Gastroesophageal sphincter (tissue), 4 donors: ENCODE measurements around the gene BDP1. TPM values are rescaled to one million over a fixed set of nuclear protein-coding genes. Genes with fewer than 3 reads are reported as not detected.
"Not testable (repeated sequence)": the region's sequence is repeated elsewhere in the genome, so short reads cannot be mapped to it uniquely, and the experiment has no call there.

ENCODE experiments used
- ATAC-seq: fragments of 150-250 bp; one replicate; pipeline ENCODE4 v1.9.1; 2016; ENCODE audit warnings: mild to moderate bottlenecking, moderate library complexity
- H3K27ac ChIP-seq, 4 donors: fragments of 200-600 bp; sonication (generic) in 3 of 4; 1 replicate in 3 of 4; 2 replicates in 1 of 4; pipeline ENCODE4 v1.5.1; 2016 to 2019
- H3K27me3 ChIP-seq: fragments of 200-600 bp; sonication (generic); one replicate; pipeline ENCODE4 v1.5.1; 2019
- H3K36me3 ChIP-seq, 2 donors: fragments of 200-600 bp; sonication (generic); one replicate each; pipeline ENCODE4 v1.5.1; 2019; ENCODE audit warnings: control low read depth in 1 of 2
- H3K4me1 ChIP-seq, 3 donors: fragments of 200-600 bp; sonication (generic); 1 replicate in 2 of 3; 2 replicates in 1 of 3; pipeline ENCODE4 v1.5.1; 2016 to 2019; ENCODE audit warnings: control low read depth in 2 of 3
- H3K4me3 ChIP-seq, 2 donors: fragments of 200-600 bp; sonication (generic); one replicate each; pipeline ENCODE4 v1.5.1; 2019; ENCODE audit warnings: mild to moderate bottlenecking in 1 of 2, moderate library complexity in 1 of 2
- H3K9me3 ChIP-seq, 3 donors: fragments of 200-600 bp; sonication (generic); one replicate each; pipeline ENCODE4 v1.5.1; 2017 to 2019; ENCODE audit warnings: control low read depth in 2 of 3
- EP300 ChIP-seq: sonication (generic); formaldehyde crosslinking; IDR thresholded peaks from one replicate; pipeline ENCODE4 v1.6.1; 2017; ENCODE audit warnings: antibody characterized with exemption, mild to moderate bottlenecking
- POLR2A ChIP-seq, 2 donors: fragments of 450-650 bp; IDR thresholded peaks; one replicate each; pipeline ENCODE4 v1.6.1; 2017; ENCODE audit warnings: antibody characterized with exemption in 2 of 2, mild to moderate bottlenecking in 2 of 2, moderate library complexity in 1 of 2
- POLR2AphosphoS5 ChIP-seq: sonication (generic); formaldehyde crosslinking; IDR thresholded peaks from one replicate; pipeline ENCODE4 v1.6.1; 2017; ENCODE audit warnings: antibody characterized with exemption
- WGBS, 2 donors: methylation state at CpG; one replicate each; pipeline ENCODE4 v1.1.5; 2018; ENCODE audit warnings: low coverage in 1 of 2; 5-methylcytosine and 5-hydroxymethylcytosine counted together
- total RNA-seq, 4 donors: library from RNA; depleted of rRNA; stranded (reverse); fragments of >200 nt; gene quantifications; one replicate each; pipeline ENCODE4 v1.1.0, GENCODE V29; 2016
- TF ChIP-seq, protein P1 (sequence below), 4 experiments: fragments of 200-600 bp in 2 of 4; fragments of 450-650 bp in 2 of 4; sonication (generic) in 1 of 4; IDR thresholded peaks; one replicate each; pipeline ENCODE4 v1.5.1; 2017 to 2019; ENCODE audit warnings: antibody characterized with exemption in 4 of 4, mild to moderate bottlenecking in 2 of 4, moderate library complexity in 2 of 4

BDP1 gene
- total RNA-seq, 4 donors from 2014 or later = 26.1 to 48.9 (median 31.6) TPM

DNA sequence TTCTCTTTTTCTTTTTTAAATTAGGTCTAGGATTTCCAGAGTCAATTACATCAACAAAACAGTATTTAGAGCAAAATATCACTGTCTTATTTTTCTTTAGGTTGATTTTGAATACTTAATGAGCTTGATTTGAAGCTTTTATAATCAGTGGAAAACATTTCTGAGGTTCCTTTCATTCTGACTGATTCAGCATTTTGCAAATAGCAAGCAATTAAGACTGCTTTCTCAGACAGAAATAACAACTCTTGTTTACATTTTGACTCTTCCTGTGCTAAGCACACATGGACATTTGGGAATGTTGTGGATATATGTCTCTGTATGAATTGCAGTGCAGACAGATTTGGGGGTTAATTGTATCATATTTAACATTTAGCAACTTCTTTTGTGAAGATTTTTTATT is 109.4 kb downstream of the BDP1 start:
- H3K4me1 ChIP-seq = no peaks in the 10 kb centered on the region
- H3K4me3 ChIP-seq = no peak overlapping the region
- H3K36me3 ChIP-seq = peaks cover 2 to 79% of the 10 kb centered on the region in 2 donors
- H3K9me3 ChIP-seq = no peaks in the 10 kb centered on the region
- no peaks in the 10 kb centered on the region for H3K27me3 ChIP-seq
- ATAC-seq = no peak
- no peak overlapping the region for H3K27ac ChIP-seq
- no peak for TF ChIP-seq POLR2A (IDR thresholded peaks at IDR 0.05)
- no peak for TF ChIP-seq POLR2AphosphoS5
- TF ChIP-seq, protein P1, sequence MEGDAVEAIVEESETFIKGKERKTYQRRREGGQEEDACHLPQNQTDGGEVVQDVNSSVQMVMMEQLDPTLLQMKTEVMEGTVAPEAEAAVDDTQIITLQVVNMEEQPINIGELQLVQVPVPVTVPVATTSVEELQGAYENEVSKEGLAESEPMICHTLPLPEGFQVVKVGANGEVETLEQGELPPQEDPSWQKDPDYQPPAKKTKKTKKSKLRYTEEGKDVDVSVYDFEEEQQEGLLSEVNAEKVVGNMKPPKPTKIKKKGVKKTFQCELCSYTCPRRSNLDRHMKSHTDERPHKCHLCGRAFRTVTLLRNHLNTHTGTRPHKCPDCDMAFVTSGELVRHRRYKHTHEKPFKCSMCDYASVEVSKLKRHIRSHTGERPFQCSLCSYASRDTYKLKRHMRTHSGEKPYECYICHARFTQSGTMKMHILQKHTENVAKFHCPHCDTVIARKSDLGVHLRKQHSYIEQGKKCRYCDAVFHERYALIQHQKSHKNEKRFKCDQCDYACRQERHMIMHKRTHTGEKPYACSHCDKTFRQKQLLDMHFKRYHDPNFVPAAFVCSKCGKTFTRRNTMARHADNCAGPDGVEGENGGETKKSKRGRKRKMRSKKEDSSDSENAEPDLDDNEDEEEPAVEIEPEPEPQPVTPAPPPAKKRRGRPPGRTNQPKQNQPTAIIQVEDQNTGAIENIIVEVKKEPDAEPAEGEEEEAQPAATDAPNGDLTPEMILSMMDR (IDR thresholded peaks at IDR 0.05) = no peak
- TF ChIP-seq EP300 = no peak

DNA sequence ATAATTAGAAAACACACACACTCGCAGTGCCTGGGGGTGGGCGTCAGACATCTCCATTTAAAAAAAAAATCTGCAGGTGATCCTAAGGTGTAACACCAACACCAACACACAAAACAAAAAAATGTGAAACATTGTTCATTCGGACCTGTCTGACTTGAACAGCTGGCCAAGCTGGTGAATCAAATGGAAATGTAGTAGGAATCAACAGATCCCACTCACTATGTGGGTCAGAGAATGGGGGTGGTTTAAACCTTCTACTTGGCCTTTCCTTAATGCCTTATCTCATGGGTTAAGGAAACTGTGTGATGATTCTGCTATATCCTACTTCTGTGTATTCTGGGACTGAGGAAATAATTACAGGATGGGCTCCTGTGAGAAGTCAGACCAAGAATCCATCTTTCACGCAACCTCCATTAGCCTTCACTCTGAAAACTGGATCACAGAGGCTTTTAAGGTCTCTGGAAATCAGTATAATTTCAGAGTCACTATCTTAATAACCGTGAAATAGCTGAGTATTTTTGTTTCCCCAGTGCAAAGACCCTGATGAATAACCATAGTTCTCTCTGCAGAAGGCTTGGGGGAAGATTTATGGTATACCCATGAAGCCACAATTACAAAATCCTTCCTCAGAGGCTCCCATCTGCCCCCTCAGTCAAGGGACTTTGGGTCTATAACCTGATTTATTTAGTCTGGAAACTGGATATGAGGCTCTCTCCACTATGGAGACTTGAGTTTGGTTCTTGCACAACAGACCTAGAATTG is 114.5 kb downstream of the BDP1 start:
- H3K27me3 ChIP-seq = no peaks in the 10 kb centered on the region
- no peaks in the 10 kb centered on the region for H3K4me1 ChIP-seq
- TF ChIP-seq POLR2A (IDR thresholded peaks at IDR 0.05) = no peak
- no peak for TF ChIP-seq POLR2AphosphoS5
- TF ChIP-seq, protein P1 (IDR thresholded peaks at IDR 0.05) = no peak
- TF ChIP-seq EP300 = no peak
- WGBS, 2 donors = 91 to 94% methylated on average over 3 to 5 of the region's 5 CpGs
- H3K9me3 ChIP-seq = no peaks in the 10 kb centered on the region
- no peak overlapping the region for H3K4me3 ChIP-seq
- no peak for ATAC-seq
- H3K27ac ChIP-seq = no peak overlapping the region
- peaks cover 0 to 31% of the 10 kb centered on the region in 2 donors for H3K36me3 ChIP-seq

DNA sequence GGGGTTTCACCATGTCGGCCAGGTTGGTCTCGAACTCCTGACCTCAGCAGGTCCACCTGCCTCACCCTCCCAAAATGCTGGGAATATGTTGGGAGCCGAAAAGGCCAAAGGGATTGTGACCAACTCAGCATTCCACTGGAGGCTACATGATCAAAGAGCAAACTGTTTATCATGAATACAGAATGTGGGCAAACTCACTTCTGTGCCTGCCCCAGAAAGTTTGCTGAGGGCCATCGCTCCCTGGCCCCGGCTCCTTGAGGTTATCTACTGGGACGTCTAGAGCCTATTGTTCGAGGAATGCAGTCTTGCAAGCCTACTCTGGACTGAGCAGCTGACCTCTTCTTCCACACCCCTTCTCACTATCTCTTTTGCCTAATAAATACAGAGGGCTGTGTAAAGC is 116.4 kb downstream of the BDP1 start:
- peaks cover 0 to 17% of the 10 kb centered on the region in 2 donors for H3K36me3 ChIP-seq
- not testable (repeated sequence) for H3K4me1 ChIP-seq, H3K27me3 ChIP-seq, ATAC-seq, H3K27ac ChIP-seq, H3K9me3 ChIP-seq, H3K4me3 ChIP-seq
- 91 to 100% methylated on average over 4 to 5 of the region's 7 CpGs for WGBS, 2 donors

DNA sequence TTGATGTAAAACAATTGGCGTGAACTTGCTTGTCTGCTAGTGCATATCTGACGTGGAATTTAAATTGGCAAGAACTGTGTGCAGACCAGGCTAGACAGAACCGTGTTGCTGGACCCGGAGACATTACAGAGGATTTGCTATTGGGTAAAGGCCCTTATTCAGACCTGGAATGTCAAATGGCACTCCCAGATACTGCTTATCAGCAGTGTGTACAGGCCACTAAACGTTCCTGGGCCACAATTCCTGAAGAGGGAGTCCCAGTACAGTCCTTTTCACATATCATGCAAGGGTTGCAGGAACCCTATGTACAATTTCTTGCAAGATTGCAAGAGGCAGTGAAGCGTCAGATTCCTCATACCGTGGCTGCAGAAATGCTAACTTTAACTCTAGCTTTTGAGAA is 118.1 kb downstream of the BDP1 start:
- no peak overlapping the region for H3K27ac ChIP-seq
- no peak overlapping the region for H3K4me3 ChIP-seq
- TF ChIP-seq, protein P1 (IDR thresholded peaks at IDR 0.05) = no peak
- TF ChIP-seq POLR2AphosphoS5 (no peak), POLR2A (IDR thresholded peaks at IDR 0.05) (no peak), EP300 (no peak)
- peaks cover 0 to 14% of the 10 kb centered on the region in 2 donors for H3K36me3 ChIP-seq
- no peaks in the 10 kb centered on the region for H3K27me3 ChIP-seq
- no peaks in the 10 kb centered on the region for H3K9me3 ChIP-seq
- 68 to 72% methylated on average over 5 of the region's 7 CpGs for WGBS, 2 donors
- ATAC-seq = no peak
- no peaks in the 10 kb centered on the region for H3K4me1 ChIP-seq

DNA sequence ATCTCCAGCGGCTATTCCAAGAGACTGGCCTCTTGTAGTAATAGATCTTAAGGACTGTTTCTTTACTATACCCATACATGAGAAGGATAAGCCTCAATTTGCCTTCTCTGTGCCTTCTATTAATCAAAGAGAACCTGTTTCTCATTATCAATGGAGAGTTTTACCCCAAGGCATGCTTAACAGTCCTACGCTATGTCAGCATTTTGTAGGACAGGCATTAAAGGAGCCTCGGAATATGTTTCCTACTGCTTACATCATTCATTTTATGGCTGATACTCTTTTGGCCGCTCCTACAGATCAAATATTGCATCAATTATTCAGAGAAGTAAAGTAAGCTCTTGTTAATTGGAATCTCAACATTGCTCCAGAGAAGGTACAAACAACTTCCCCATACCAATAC is 120.1 kb downstream of the BDP1 start:
- ATAC-seq, H3K9me3 ChIP-seq, H3K27me3 ChIP-seq, H3K36me3 ChIP-seq, H3K4me1 ChIP-seq, H3K4me3 ChIP-seq, H3K27ac ChIP-seq: not testable (repeated sequence)
- 85 to 92% methylated on average over 3 to 4 of the region's 4 CpGs for WGBS, 2 donors

DNA sequence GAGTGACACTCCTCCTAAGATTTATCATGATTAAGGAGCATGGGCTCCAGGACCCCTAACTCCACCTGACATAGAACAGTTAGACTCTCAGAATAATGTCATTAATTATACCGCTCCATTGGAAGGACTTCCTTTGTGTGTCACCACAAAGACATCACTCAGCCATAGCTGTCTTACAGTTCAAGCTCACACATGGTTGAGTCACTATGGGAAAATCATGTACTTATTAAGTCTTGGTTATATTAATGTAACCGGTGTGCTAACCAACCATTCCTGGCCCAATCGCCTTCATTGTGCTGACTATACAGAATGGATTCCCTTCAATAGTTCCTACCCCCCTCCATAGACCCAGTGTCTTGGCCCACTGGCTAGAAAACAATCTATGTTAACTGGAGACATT is 120.8 kb downstream of the BDP1 start:
- no peaks in the 10 kb centered on the region for H3K9me3 ChIP-seq
- H3K4me1 ChIP-seq = no peaks in the 10 kb centered on the region
- H3K4me3 ChIP-seq = no peak overlapping the region
- WGBS, 2 donors = 94 to 100% methylated on average over 3 of the region's 3 CpGs
- ATAC-seq = no peak
- TF ChIP-seq, protein P1 (IDR thresholded peaks at IDR 0.05) = no peak
- no peak for TF ChIP-seq EP300
- H3K36me3 ChIP-seq = peaks cover 0 to 8% of the 10 kb centered on the region in 2 donors
- no peaks in the 10 kb centered on the region for H3K27me3 ChIP-seq
- no peak overlapping the region for H3K27ac ChIP-seq

DNA sequence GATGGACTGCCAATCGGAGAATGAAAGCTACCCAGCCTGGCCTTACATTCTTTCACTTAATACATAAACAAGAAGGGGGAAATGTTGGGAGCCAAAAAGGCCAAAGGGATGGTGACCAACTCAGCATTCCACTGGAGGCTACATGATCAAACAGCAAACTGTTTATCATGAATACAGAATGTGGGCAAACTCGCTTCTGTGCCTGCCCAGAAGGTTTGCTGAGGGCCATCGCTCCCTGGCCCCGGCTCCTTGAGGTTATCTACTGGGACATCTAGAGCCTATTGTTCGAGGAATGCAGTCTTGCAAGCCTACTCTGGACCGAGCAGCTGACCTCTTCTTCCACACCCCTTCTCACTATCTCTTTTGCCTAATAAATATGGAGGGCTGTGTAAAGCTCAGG is 122.4 kb downstream of the BDP1 start:
- not testable (repeated sequence) for H3K4me1 ChIP-seq, H3K36me3 ChIP-seq, H3K27ac ChIP-seq, H3K27me3 ChIP-seq, ATAC-seq, H3K9me3 ChIP-seq, H3K4me3 ChIP-seq
- 73 to 90% methylated on average over 5 of the region's 6 CpGs for WGBS, 2 donors
